ENCODE results near the gene CSK. TPM values are rescaled to one million over a fixed set of nuclear protein-coding genes. Genes with fewer than 3 reads are reported as not detected.

Gene CSK
- total RNA-seq, 1 donor from 2014 or later = 45.8 TPM

Small RNA genes lying within 50 kb of the gene (microRNA-seq; reads per million reads assigned to microRNA genes)
- gene MIR4513 (ENCODE audit: borderline number of aligned reads) (not detected), gene MIR6882 (ENCODE audit: borderline number of aligned reads) (not detected)

Other genes starting within 250 kb of the CSK start
- 2.0 TPM for gene ARID3B, start 240.9 kb upstream of the CSK start, total RNA-seq
- 55.3 TPM for gene CLK3, start 166.2 kb upstream of the CSK start, total RNA-seq
- gene EDC3, start 86.1 kb upstream of the CSK start, total RNA-seq = 16.1 TPM
- 0.45 TPM for gene CYP1A1, start 56.6 kb upstream of the CSK start, total RNA-seq
- not detected for gene CYP1A2, start 33.2 kb upstream of the CSK start, total RNA-seq
- 23.5 TPM for gene LMAN1L, start 30.8 kb downstream of the CSK start, total RNA-seq
- gene CPLX3, start 44.5 kb downstream of the CSK start, total RNA-seq = 4.1 TPM
- gene ULK3, start 61.1 kb downstream of the CSK start, total RNA-seq = 47.5 TPM
- 46.2 TPM for gene SCAMP2, start 91.3 kb downstream of the CSK start, total RNA-seq
- gene MPI, start 108.0 kb downstream of the CSK start, total RNA-seq = 53.7 TPM
- 110 TPM for gene FAM219B, start 124.8 kb downstream of the CSK start, total RNA-seq
- 1,577 TPM for gene COX5A, start 156.0 kb downstream of the CSK start, total RNA-seq
- gene RPP25, start 174.7 kb downstream of the CSK start, total RNA-seq = 2.3 TPM
- 2.8 TPM for gene SCAMP5, start 213.5 kb downstream of the CSK start, total RNA-seq
- 5.1 TPM for gene PPCDC, start 241.5 kb downstream of the CSK start, total RNA-seq